A549 (cell line): ENCODE data around the gene UNC79.

ENCODE experiments used
- CEBPB ChIP-seq, 2 experiments: fragments of >200 bp in 1 of 2; sonication (Bioruptor Twin) in 1 of 2; formaldehyde crosslinking in 1 of 2; IDR thresholded peaks; 2 replicates each; pipeline ENCODE4 v1.6.1; 2012 to 2016
- CTCF ChIP-seq: fragments of >200 bp; sonication (Bioruptor Twin); formaldehyde crosslinking; IDR thresholded peaks from 3 replicates; pipeline ENCODE4 v1.5.1; 2016
- JUN ChIP-seq, 2 experiments: fragments of >200 bp; sonication (Bioruptor Twin); formaldehyde crosslinking; IDR thresholded peaks; 2 replicates in 1 of 2; 3 replicates in 1 of 2; pipeline ENCODE4 v1.6.1; 2016 to 2017
- JUNB ChIP-seq: fragments of >200 bp; sonication (Bioruptor Twin); formaldehyde crosslinking; IDR thresholded peaks from 2 replicates; pipeline ENCODE4 v1.6.1; 2016
- PHF8 ChIP-seq: fragments of 200-600 bp; sonication (generic); IDR thresholded peaks from 2 replicates; pipeline ENCODE4 v1.6.1; 2016; ENCODE audit warnings: low read depth, mild to moderate bottlenecking, antibody characterized with exemption, moderate library complexity, borderline replicate concordance
- POLR2A ChIP-seq: IDR thresholded peaks from 2 replicates; pipeline ENCODE4 v1.6.1; 2012; ENCODE audit warnings: mild to moderate bottlenecking, low read length
- REST ChIP-seq: fragments of 200-600 bp; sonication (generic); IDR thresholded peaks from 2 replicates; pipeline ENCODE4 v1.6.1; 2016; ENCODE audit warnings: antibody characterized with exemption, mild to moderate bottlenecking, moderate library complexity
- RFX5 ChIP-seq: fragments of 450-650 bp; IDR thresholded peaks from 2 replicates; pipeline ENCODE4 v1.7.1; 2014; ENCODE audit warnings: antibody characterized with exemption, mild to moderate bottlenecking, moderate library complexity
- SREBF2 ChIP-seq: fragments of 450-650 bp; IDR thresholded peaks from 2 replicates; pipeline ENCODE4 v1.6.1; 2014; ENCODE audit warnings: mild to moderate bottlenecking, moderate library complexity
- USF2 ChIP-seq: fragments of 450-650 bp; IDR thresholded peaks from 2 replicates; pipeline ENCODE4 v1.6.1; 2014; ENCODE audit warnings: antibody characterized with exemption
- ZC3H11A ChIP-seq: fragments of 450-650 bp; IDR thresholded peaks from 2 replicates; pipeline ENCODE4 v1.6.1; 2014; ENCODE audit warnings: antibody characterized with exemption, mild to moderate bottlenecking
- ZFP36 ChIP-seq: fragments of 450-650 bp; IDR thresholded peaks from 2 replicates; pipeline ENCODE4 v1.6.1; 2014; ENCODE audit warnings: borderline replicate concordance; ENCODE audit not compliant: partially characterized antibody

- TF ChIP-seq POLR2A (no peak), CTCF (no peak), PHF8 (no peak), USF2 (no peak), ZC3H11A (no peak), REST (no peak), JUN (IDR thresholded peaks at IDR 0.05) (no peak), RFX5 (no peak), SREBF2 (no peak), JUNB (no peak), ZFP36 (no peak), CEBPB (IDR thresholded peaks at IDR 0.05) (no peak)
These were observed 251.7 kb downstream of the UNC79 start for GRCh38 chr14:93682459-93682858.
